ENCODE data around the gene GTF2H1.

GTF2H1 gene

GRCh38 chr11:18321969-18322711 is at the start of gene GTF2H1, which contains the start of gene HPS5:
Gene GTF2H1 (plus strand): TSS chr11:18322567. CDS start chr11:18333075, 10,508 bp downstream.
Gene HPS5 (minus strand): TSS chr11:18322140. CDS start chr11:18317858, 4,282 bp downstream.
- ATAC-seq (ENCODE audit: low read depth) (peak; percentile 89), DNase-seq (ENCODE audit: low spot score) (peak; percentile 95)
- Histone ChIP-seq H3K9me3 (ENCODE audit: severe bottlenecking) (no peaks in the 10 kb centered on the region), H3K4me3 (ENCODE audit: severe bottlenecking) (peak within 1 kb of the TSS; percentile 85), H3K27ac (ENCODE audit: poor library complexity, severe bottlenecking) (peak within 1 kb of the TSS; percentile 75), H3K4me1 (ENCODE audit: insufficient read depth, poor library complexity, severe bottlenecking) (peaks cover 27% of the 10 kb centered on the region), H3K36me3 (ENCODE audit: low read depth) (peaks cover 33% of the 10 kb centered on the region), H3K27me3 (ENCODE audit: insufficient read depth, poor library complexity, severe bottlenecking) (no peaks in the 10 kb centered on the region)
- TF ChIP-seq CTCF (IDR thresholded peaks at IDR 0.05; ENCODE audit: poor library complexity, severe bottlenecking), result no peak

- H3K27me3 ChIP-seq (ENCODE audit: insufficient read depth, poor library complexity, severe bottlenecking), result no peaks in the 10 kb centered on the region
- H3K36me3 ChIP-seq (ENCODE audit: low read depth), result peaks cover 30% of the 10 kb centered on the region
- H3K4me3 ChIP-seq (ENCODE audit: severe bottlenecking), result no peak overlapping the region
- no peak overlapping the region for H3K27ac ChIP-seq (ENCODE audit: poor library complexity, severe bottlenecking)
- ATAC-seq (ENCODE audit: low read depth) (no peak), DNase-seq (ENCODE audit: low spot score) (no peak)
- H3K9me3 ChIP-seq (ENCODE audit: severe bottlenecking), result no peaks in the 10 kb centered on the region
- H3K4me1 ChIP-seq (ENCODE audit: insufficient read depth, poor library complexity, severe bottlenecking), result no peaks in the 10 kb centered on the region
- TF ChIP-seq CTCF (IDR thresholded peaks at IDR 0.05; ENCODE audit: poor library complexity, severe bottlenecking), result no peak
Observed at GRCh38 chr11:18277565-18278271, 44.6 kb upstream of the GTF2H1 start.

GRCh38 chr11:18280438-18281045 is 41.8 kb upstream of the GTF2H1 start:
- ATAC-seq (ENCODE audit: low read depth) (no peak), DNase-seq (ENCODE audit: low spot score) (no peak)
- no peak for TF ChIP-seq CTCF (IDR thresholded peaks at IDR 0.05; ENCODE audit: poor library complexity, severe bottlenecking)
- Histone ChIP-seq H3K27me3 (ENCODE audit: insufficient read depth, poor library complexity, severe bottlenecking) (no peaks in the 10 kb centered on the region), H3K9me3 (ENCODE audit: severe bottlenecking) (no peaks in the 10 kb centered on the region), H3K27ac (ENCODE audit: poor library complexity, severe bottlenecking) (no peak overlapping the region), H3K4me3 (ENCODE audit: severe bottlenecking) (no peak overlapping the region), H3K4me1 (ENCODE audit: insufficient read depth, poor library complexity, severe bottlenecking) (no peaks in the 10 kb centered on the region), H3K36me3 (ENCODE audit: low read depth) (peaks cover 54% of the 10 kb centered on the region)

- Histone ChIP-seq H3K36me3 (ENCODE audit: low read depth) (peaks cover 75% of the 10 kb centered on the region), H3K4me3 (ENCODE audit: severe bottlenecking) (no peak overlapping the region), H3K27me3 (ENCODE audit: insufficient read depth, poor library complexity, severe bottlenecking) (no peaks in the 10 kb centered on the region), H3K4me1 (ENCODE audit: insufficient read depth, poor library complexity, severe bottlenecking) (no peaks in the 10 kb centered on the region), H3K27ac (ENCODE audit: poor library complexity, severe bottlenecking) (no peak overlapping the region), H3K9me3 (ENCODE audit: severe bottlenecking) (no peaks in the 10 kb centered on the region)
- DNase-seq (ENCODE audit: low spot score), result no peak
- no peak for ATAC-seq (ENCODE audit: low read depth)
- TF ChIP-seq CTCF (IDR thresholded peaks at IDR 0.05; ENCODE audit: poor library complexity, severe bottlenecking), result no peak
Observed at GRCh38 chr11:18282626-18283025, 39.7 kb upstream of the GTF2H1 start.

All from RWPE2 (cell line).